WTC11 (cell line): ENCODE results near the gene ZNF771. TPM values are rescaled to one million over a fixed set of nuclear protein-coding genes. Genes with fewer than 3 reads are reported as not detected.

Experiments
- ATAC-seq: fragments of 200-7000 bp; cut with Tn5 transposase; 2 replicates; pipeline ENCODE4 v1.10.0; 2021; ENCODE audit warnings: mild to moderate bottlenecking, moderate library complexity
- CTCF ChIA-PET: fragments of 300-600 bp; sonication (Branson Sonifier 250); formaldehyde crosslinking; loops from one replicate; lab custom pipeline; 2021; ENCODE audit warnings: antibody characterized with exemption; lab: Charles Lee
- POLR2A ChIA-PET: fragments of 350-600 bp; sonication (Branson Sonifier 250); formaldehyde crosslinking; loops from one replicate; lab custom pipeline; 2021; ENCODE audit warnings: antibody characterized with exemption; lab: Charles Lee
- DNase-seq: peaks from one replicate; pipeline ENCODE4 v3.0.0; 2021; ENCODE audit warnings: low spot score
- H3K27ac Mint-ChIP-seq: 2 replicates; pipeline ENCODE4 v1.8.0; 2021; ENCODE audit warnings: mixed read lengths
- H3K27me3 Mint-ChIP-seq: 2 replicates; pipeline ENCODE4 v1.8.0; 2021; ENCODE audit warnings: low read depth, mild to moderate bottlenecking, moderate library complexity, mixed read lengths
- H3K36me3 Mint-ChIP-seq: 2 replicates; pipeline ENCODE4 v1.8.0; 2021; ENCODE audit warnings: mixed read lengths
- H3K4me1 Mint-ChIP-seq: 2 replicates; pipeline ENCODE4 v1.8.0; 2022; ENCODE audit warnings: mixed read lengths
- H3K4me3 Mint-ChIP-seq: 2 replicates; pipeline ENCODE4 v1.8.0; 2021; ENCODE audit warnings: mild to moderate bottlenecking, moderate library complexity, mixed read lengths
- H3K9me3 Mint-ChIP-seq: 2 replicates; pipeline ENCODE4 v1.8.0; 2021; ENCODE audit warnings: mixed read lengths
- AR ChIP-seq: fragments of 250-450 bp; sonication (Bioruptor Pico); IDR thresholded peaks from 2 replicates; pipeline ENCODE4 v1.9.0; 2021; ENCODE audit warnings: mild to moderate bottlenecking
- E2F1 ChIP-seq: sonication (generic); formaldehyde crosslinking; IDR thresholded peaks from 2 replicates; pipeline ENCODE4 v1.8.0; 2022; ENCODE audit warnings: mild to moderate bottlenecking, missing genetic modification reagents
- ELF4 ChIP-seq: sonication (generic); formaldehyde crosslinking; IDR thresholded peaks from 2 replicates; pipeline ENCODE4 v1.8.1; 2022; ENCODE audit warnings: low read depth, mild to moderate bottlenecking, moderate library complexity, missing genetic modification reagents
- ESRRA ChIP-seq: sonication (generic); formaldehyde crosslinking; IDR thresholded peaks from 2 replicates; pipeline ENCODE4 v1.8.1; 2022; ENCODE audit warnings: mild to moderate bottlenecking, missing genetic modification reagents, borderline replicate concordance
- ETV6 ChIP-seq: sonication (generic); formaldehyde crosslinking; IDR thresholded peaks from 2 replicates; pipeline ENCODE4 v1.8.1; 2022; ENCODE audit warnings: mild to moderate bottlenecking, missing genetic modification reagents
- FOXJ3 ChIP-seq: sonication (generic); formaldehyde crosslinking; IDR thresholded peaks from 2 replicates; pipeline ENCODE4 v1.9.0; 2021; ENCODE audit warnings: missing genetic modification reagents, mild to moderate bottlenecking, borderline replicate concordance
- FOXP4 ChIP-seq: sonication (generic); formaldehyde crosslinking; IDR thresholded peaks from 2 replicates; pipeline ENCODE4 v1.8.0; 2022; ENCODE audit warnings: mild to moderate bottlenecking, missing genetic modification reagents
- IRF1 ChIP-seq: sonication (generic); formaldehyde crosslinking; IDR thresholded peaks from 2 replicates; pipeline ENCODE4 v1.8.0; 2023; ENCODE audit warnings: missing genetic modification reagents
- JAZF1 ChIP-seq: fragments of 250-450 bp; sonication (Bioruptor Pico); IDR thresholded peaks from 2 replicates; pipeline ENCODE4 v1.9.0; 2021; ENCODE audit warnings: moderate library complexity, mild to moderate bottlenecking, inconsistent platforms
- MXD4 ChIP-seq: fragments of 250-450 bp; sonication (Bioruptor Pico); IDR thresholded peaks from 2 replicates; pipeline ENCODE4 v1.8.0; 2021; ENCODE audit warnings: mild to moderate bottlenecking, moderate library complexity, borderline replicate concordance
- PRRX2 ChIP-seq: fragments of 250-450 bp; sonication (Bioruptor Pico); IDR thresholded peaks from 2 replicates; pipeline ENCODE4 v1.8.0; 2021; ENCODE audit warnings: mild to moderate bottlenecking
- RELA ChIP-seq: sonication (generic); formaldehyde crosslinking; IDR thresholded peaks from 2 replicates; pipeline ENCODE4 v1.8.1; 2022; ENCODE audit warnings: missing genetic modification reagents, mild to moderate bottlenecking, borderline replicate concordance
- ZMAT4 ChIP-seq: fragments of 250-450 bp; sonication (Bioruptor Pico); IDR thresholded peaks from 2 replicates; pipeline ENCODE4 v1.9.0; 2021; ENCODE audit warnings: mild to moderate bottlenecking
- ZNF232 ChIP-seq: sonication (generic); formaldehyde crosslinking; IDR thresholded peaks from 2 replicates; pipeline ENCODE4 v1.8.0; 2022; ENCODE audit warnings: mild to moderate bottlenecking, missing genetic modification reagents
- ZNF396 ChIP-seq: fragments of 250-450 bp; sonication (Bioruptor Pico); IDR thresholded peaks from 2 replicates; pipeline ENCODE4 v1.8.0; 2021; ENCODE audit warnings: mild to moderate bottlenecking, moderate library complexity, borderline replicate concordance
- ZNF416 ChIP-seq: fragments of 250-450 bp; sonication (Bioruptor Pico); IDR thresholded peaks from 2 replicates; pipeline ENCODE4 v1.9.0; 2021; ENCODE audit warnings: mild to moderate bottlenecking, inconsistent platforms
- ZNF671 ChIP-seq: fragments of 250-450 bp; sonication (Bioruptor Pico); IDR thresholded peaks from 2 replicates; pipeline ENCODE4 v1.8.0; 2021; ENCODE audit warnings: mild to moderate bottlenecking
- total RNA-seq: library from RNA; stranded (reverse); gene quantifications from 3 replicates; pipeline ENCODE4 v1.2.3, GENCODE V29; 2021
- TF ChIP-seq, protein P1 (sequence below): sonication (generic); formaldehyde crosslinking; IDR thresholded peaks from 2 replicates; pipeline ENCODE4 v1.8.1; 2022; ENCODE audit warnings: low read depth, mild to moderate bottlenecking, moderate library complexity, missing genetic modification reagents, borderline replicate concordance
- TF ChIP-seq, protein P2 (sequence below): sonication (generic); formaldehyde crosslinking; IDR thresholded peaks from 2 replicates; pipeline ENCODE4 v1.8.0; 2023; ENCODE audit warnings: mild to moderate bottlenecking, missing genetic modification reagents

ZNF771 gene
- total RNA-seq, 1 experiment from 2014 or later, result 10.0 TPM

DNA sequence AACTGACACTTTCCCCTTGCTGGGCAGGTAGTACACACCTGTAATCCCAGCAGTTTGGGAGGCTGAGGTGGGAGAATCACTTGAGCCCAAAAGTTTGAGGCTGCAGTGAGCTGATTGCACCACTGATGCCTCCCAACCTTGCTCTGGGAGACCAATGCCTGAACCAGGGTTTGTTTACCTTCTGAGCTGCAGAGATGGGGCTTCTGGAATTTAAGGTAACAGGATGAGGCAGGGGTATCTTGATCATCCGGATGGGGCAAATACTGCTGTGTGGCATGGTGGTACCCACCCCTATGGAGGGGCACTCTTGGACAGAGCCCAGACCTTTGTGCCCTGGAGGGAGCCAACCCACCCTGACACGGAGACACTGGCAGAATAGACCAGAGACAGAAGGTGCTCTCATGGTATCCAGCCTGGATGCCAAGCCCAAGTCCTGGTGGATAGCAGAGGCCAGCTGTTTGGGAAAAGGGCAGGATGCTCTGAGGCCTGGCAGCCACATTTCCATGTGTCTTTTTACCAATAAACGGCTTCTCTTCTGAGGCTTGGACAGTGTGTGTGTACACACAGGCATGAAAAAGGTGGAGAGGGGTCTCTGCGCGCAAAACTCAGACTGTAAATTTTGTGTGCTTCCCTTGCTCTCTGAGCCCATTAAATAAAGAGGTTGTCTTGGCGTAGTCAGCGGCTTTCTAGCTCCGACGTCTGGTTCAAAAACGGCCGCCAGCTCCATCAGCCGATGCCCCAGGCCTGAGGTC, 7.8 kb upstream of the ZNF771 start:
- ChIA-PET CTCF (interaction anchor here (1.1 to 9.3 kb wide), 4 partner anchors 8 to 308 kb away, joined by 4 to 97 read pairs (median 10); partner anchors contain the start of genes TBC1D10B, TBX6 and ZNF771), POLR2A (interaction anchor here (1.0 to 1.3 kb wide), 4 partner anchors 10 to 259 kb away, joined by 3 to 4 read pairs (median 4); partner anchors contain the start of gene CD2BP2)
- Mint-ChIP-seq H3K27ac (peak overlapping the region; percentile 98), H3K9me3 (no peaks in the 10 kb centered on the region), H3K4me3 (peak overlapping the region; percentile 89), H3K4me1 (peaks cover 32% of the 10 kb centered on the region), H3K36me3 (peaks cover 5% of the 10 kb centered on the region), H3K27me3 (peaks cover 17% of the 10 kb centered on the region)
- DNase-seq (no peak), ATAC-seq (no peak)
- TF ChIP-seq, protein P1, sequence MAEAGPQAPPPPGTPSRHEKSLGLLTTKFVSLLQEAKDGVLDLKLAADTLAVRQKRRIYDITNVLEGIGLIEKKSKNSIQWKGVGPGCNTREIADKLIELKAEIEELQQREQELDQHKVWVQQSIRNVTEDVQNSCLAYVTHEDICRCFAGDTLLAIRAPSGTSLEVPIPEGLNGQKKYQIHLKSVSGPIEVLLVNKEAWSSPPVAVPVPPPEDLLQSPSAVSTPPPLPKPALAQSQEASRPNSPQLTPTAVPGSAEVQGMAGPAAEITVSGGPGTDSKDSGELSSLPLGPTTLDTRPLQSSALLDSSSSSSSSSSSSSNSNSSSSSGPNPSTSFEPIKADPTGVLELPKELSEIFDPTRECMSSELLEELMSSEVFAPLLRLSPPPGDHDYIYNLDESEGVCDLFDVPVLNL (CRISPR knock-in tag), result no peak
- TF ChIP-seq ETV6 (no peak), FOXJ3 (no peak), E2F1 (CRISPR knock-in tag) (no peak), ZNF232 (CRISPR knock-in tag) (0 out of 2 replicates have a peak, but pooled peaks have one; percentile 34), AR (CRISPR knock-in tag) (0 out of 2 replicates have a peak, but pooled peaks have one; percentile 39), FOXP4 (CRISPR knock-in tag) (no peak), ZNF671 (CRISPR knock-in tag) (0 out of 2 replicates have a peak, but pooled peaks have one; percentile 11), RELA (CRISPR knock-in tag) (no peak)

DNA sequence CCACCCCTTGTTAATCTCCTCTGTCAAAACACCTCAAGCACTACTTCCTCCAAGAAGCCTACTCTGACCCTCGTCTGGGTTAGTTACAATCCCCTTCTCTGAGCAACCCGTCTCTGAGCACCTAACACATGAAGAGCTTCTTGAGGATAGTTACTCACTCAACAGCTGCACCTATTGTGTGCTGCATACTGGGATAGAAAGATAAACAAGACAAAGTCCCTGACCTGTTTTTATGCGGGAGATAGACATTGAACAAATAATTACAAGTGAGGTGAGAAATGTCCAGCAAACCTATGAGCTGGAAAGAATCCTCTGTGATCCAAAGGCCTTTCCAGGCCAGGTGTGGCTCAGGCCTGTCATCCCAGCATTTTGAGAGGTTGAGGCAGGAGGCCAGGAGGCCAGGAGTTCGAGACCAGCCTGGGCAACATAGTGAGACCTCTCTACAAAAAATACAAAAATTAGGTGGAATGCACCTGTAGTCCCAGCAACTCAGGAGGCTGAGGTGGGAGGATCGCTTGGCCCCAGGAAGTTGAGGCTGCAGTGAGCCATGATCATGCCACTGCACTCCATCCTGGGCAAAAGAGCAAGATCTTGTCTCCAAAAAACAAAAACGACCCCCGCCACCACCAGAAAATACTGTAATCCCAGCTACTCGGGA, 5.5 kb upstream of the ZNF771 start:
- CTCF ChIA-PET, result interaction anchor here (9.3 kb wide), 1 partner anchor 6 kb away, joined by 97 read pairs; the partner anchor contains the start of gene ZNF771
- peaks cover 26% of the 10 kb centered on the region for H3K4me1 Mint-ChIP-seq
- POLR2A ChIA-PET, result no interaction called here
- peak overlapping the region; percentile 20 for H3K27ac Mint-ChIP-seq
- peaks cover 4% of the 10 kb centered on the region for H3K36me3 Mint-ChIP-seq
- H3K27me3 Mint-ChIP-seq, result peaks cover 21% of the 10 kb centered on the region
- ATAC-seq, result no peak
- H3K4me3 Mint-ChIP-seq, result peak overlapping the region; percentile 89
- no peaks in the 10 kb centered on the region for H3K9me3 Mint-ChIP-seq
- no peak for DNase-seq
- TF ChIP-seq MXD4 (CRISPR knock-in tag) (no peak), PRRX2 (CRISPR knock-in tag) (no peak), ELF4 (no peak), ZMAT4 (CRISPR knock-in tag) (no peak), IRF1 (CRISPR knock-in tag) (no peak), ESRRA (no peak), ZNF416 (CRISPR knock-in tag) (no peak), FOXP4 (CRISPR knock-in tag) (no peak), JAZF1 (CRISPR knock-in tag) (no peak), ZNF396 (CRISPR knock-in tag) (no peak)
- TF ChIP-seq, protein P2, sequence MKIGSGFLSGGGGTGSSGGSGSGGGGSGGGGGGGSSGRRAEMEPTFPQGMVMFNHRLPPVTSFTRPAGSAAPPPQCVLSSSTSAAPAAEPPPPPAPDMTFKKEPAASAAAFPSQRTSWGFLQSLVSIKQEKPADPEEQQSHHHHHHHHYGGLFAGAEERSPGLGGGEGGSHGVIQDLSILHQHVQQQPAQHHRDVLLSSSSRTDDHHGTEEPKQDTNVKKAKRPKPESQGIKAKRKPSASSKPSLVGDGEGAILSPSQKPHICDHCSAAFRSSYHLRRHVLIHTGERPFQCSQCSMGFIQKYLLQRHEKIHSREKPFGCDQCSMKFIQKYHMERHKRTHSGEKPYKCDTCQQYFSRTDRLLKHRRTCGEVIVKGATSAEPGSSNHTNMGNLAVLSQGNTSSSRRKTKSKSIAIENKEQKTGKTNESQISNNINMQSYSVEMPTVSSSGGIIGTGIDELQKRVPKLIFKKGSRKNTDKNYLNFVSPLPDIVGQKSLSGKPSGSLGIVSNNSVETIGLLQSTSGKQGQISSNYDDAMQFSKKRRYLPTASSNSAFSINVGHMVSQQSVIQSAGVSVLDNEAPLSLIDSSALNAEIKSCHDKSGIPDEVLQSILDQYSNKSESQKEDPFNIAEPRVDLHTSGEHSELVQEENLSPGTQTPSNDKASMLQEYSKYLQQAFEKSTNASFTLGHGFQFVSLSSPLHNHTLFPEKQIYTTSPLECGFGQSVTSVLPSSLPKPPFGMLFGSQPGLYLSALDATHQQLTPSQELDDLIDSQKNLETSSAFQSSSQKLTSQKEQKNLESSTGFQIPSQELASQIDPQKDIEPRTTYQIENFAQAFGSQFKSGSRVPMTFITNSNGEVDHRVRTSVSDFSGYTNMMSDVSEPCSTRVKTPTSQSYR (CRISPR knock-in tag), result no peak
